ENCODE measurements around the gene CIAPIN1.

Gene CIAPIN1

GRCh38 chr16:57407521-57408353 is 39.4 kb downstream of the CIAPIN1 start:
- Histone ChIP-seq H3K27me3 (ENCODE audit: insufficient read depth, poor library complexity, severe bottlenecking) (no peaks in the 10 kb centered on the region), H3K4me3 (replicated peaks; ENCODE audit: insufficient read depth, low read length) (no peak overlapping the region), H3K27ac (replicated peaks) (no peak overlapping the region)
- no peak for DNase-seq (ENCODE audit: low read depth in 1 of 2, low spot score in 1 of 2)
- TF ChIP-seq SPI1 (IDR thresholded peaks at IDR 0.05; ENCODE audit: borderline replicate concordance, low read depth) (no peak), REST (IDR thresholded peaks at IDR 0.05; ENCODE audit: insufficient replicate concordance, low read depth) (no peak), POLR2AphosphoS5 (IDR thresholded peaks at IDR 0.05; ENCODE audit: low read depth) (no peak), GABPA (IDR thresholded peaks at IDR 0.05; ENCODE audit: low read depth) (no peak)
- TF ChIP-seq, protein P1, sequence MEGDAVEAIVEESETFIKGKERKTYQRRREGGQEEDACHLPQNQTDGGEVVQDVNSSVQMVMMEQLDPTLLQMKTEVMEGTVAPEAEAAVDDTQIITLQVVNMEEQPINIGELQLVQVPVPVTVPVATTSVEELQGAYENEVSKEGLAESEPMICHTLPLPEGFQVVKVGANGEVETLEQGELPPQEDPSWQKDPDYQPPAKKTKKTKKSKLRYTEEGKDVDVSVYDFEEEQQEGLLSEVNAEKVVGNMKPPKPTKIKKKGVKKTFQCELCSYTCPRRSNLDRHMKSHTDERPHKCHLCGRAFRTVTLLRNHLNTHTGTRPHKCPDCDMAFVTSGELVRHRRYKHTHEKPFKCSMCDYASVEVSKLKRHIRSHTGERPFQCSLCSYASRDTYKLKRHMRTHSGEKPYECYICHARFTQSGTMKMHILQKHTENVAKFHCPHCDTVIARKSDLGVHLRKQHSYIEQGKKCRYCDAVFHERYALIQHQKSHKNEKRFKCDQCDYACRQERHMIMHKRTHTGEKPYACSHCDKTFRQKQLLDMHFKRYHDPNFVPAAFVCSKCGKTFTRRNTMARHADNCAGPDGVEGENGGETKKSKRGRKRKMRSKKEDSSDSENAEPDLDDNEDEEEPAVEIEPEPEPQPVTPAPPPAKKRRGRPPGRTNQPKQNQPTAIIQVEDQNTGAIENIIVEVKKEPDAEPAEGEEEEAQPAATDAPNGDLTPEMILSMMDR (IDR thresholded peaks at IDR 0.05; ENCODE audit: insufficient read depth, low read length), result no peak

- no peaks in the 10 kb centered on the region for H3K27me3 ChIP-seq (ENCODE audit: insufficient read depth, poor library complexity, severe bottlenecking)
Observed at GRCh38 chr16:57406881-57407280, 40.3 kb downstream of the CIAPIN1 start.

GRCh38 chr16:57405097-57405496 is 42.1 kb downstream of the CIAPIN1 start:
- Histone ChIP-seq H3K4me3 (replicated peaks; ENCODE audit: insufficient read depth, low read length) (no peak overlapping the region), H3K27ac (replicated peaks) (no peak overlapping the region), H3K27me3 (ENCODE audit: insufficient read depth, poor library complexity, severe bottlenecking) (no peaks in the 10 kb centered on the region)
- DNase-seq (ENCODE audit: low read depth in 1 of 2, low spot score in 1 of 2), result no peak
- TF ChIP-seq, protein P1 (IDR thresholded peaks at IDR 0.05; ENCODE audit: insufficient read depth, low read length), result no peak
- TF ChIP-seq REST (IDR thresholded peaks at IDR 0.05; ENCODE audit: insufficient replicate concordance, low read depth), result no peak
- TF ChIP-seq GABPA (IDR thresholded peaks at IDR 0.05; ENCODE audit: low read depth), result no peak
- TF ChIP-seq POLR2AphosphoS5 (IDR thresholded peaks at IDR 0.05; ENCODE audit: low read depth), result no peak
- TF ChIP-seq SPI1 (IDR thresholded peaks at IDR 0.05; ENCODE audit: borderline replicate concordance, low read depth), result no peak

More at GRCh38 chr16:57406881-57407280, 40.3 kb downstream of the CIAPIN1 start:
- Histone ChIP-seq H3K4me3 (replicated peaks; ENCODE audit: insufficient read depth, low read length) (no peak overlapping the region), H3K27ac (replicated peaks) (no peak overlapping the region)
- peak in 1 of 2 experiments; percentile 21 for DNase-seq (ENCODE audit: low read depth in 1 of 2, low spot score in 1 of 2)
- TF ChIP-seq, protein P1 (IDR thresholded peaks at IDR 0.05; ENCODE audit: insufficient read depth, low read length), result no peak
- TF ChIP-seq GABPA (IDR thresholded peaks at IDR 0.05; ENCODE audit: low read depth) (no peak), SPI1 (IDR thresholded peaks at IDR 0.05; ENCODE audit: borderline replicate concordance, low read depth) (peak; percentile 18; the same call in 1 of the 2 replicates)
